ENCODE data around the gene TM4SF4. TPM values are rescaled to one million over a fixed set of nuclear protein-coding genes. Genes with fewer than 3 reads are reported as not detected.

Gene TM4SF4
- total RNA-seq, 1 experiment from 2014 or later: not detected

DNA sequence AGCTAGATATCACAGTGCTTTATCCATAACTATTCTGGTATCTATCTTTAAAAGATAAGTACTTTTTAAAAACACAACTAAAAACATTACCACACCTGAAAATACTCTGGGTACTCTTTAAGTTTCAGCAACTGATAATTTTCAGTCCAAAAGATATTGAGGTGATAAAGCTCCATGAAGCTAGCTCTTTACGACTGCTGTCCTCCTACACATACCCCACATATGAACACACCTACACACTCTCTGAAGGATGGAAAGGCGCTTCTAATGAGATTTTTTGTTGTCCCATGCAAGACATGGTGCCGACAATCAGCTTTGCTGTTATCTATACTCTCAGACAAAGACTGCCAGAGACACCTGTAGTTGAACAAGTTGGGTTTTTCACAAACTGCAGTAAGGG lies 19.1 kb upstream of the TM4SF4 start:
- Histone ChIP-seq H4K91ac (ENCODE audit: insufficient read length, low read depth, low read length) (no peak overlapping the region), H4K5ac (ENCODE audit: insufficient read length, low read depth, low read length) (no peak overlapping the region), H2BK12ac (ENCODE audit: insufficient read length, low read depth, low read length) (no peak overlapping the region), H2BK15ac (ENCODE audit: low read depth, low read length) (no peak overlapping the region), H3K14ac (ENCODE audit: insufficient read depth, low read length) (no peak overlapping the region), H2AK5ac (ENCODE audit: insufficient read length, low read length) (no peak overlapping the region), H3K27me3 (ENCODE audit: insufficient read depth, low read length) (no peaks in the 10 kb centered on the region), H2BK20ac (ENCODE audit: low read depth, low read length, poor library complexity, severe bottlenecking) (no peak overlapping the region), H3K23ac (ENCODE audit: insufficient read length, low read depth, low read length) (no peak overlapping the region), H2BK120ac (ENCODE audit: low read depth, low read length, poor library complexity, severe bottlenecking) (no peak overlapping the region), H3K4me1 (ENCODE audit: insufficient read depth, low read length) (no peaks in the 10 kb centered on the region), H2BK5ac (ENCODE audit: insufficient read length, low read length) (no peak overlapping the region), H3K4ac (ENCODE audit: low read depth, low read length) (no peak overlapping the region), H3K18ac (ENCODE audit: insufficient read length, low read depth, low read length) (no peak overlapping the region), H3T11ph (ENCODE audit: low read length) (no peak overlapping the region), H3K27ac (ENCODE audit: insufficient read length, low read depth, low read length) (no peak overlapping the region), H3K23me2 (ENCODE audit: insufficient read length, low read depth, low read length, poor library complexity, severe bottlenecking) (no peaks in the 10 kb centered on the region), H2AFZ (ENCODE audit: low read length) (no peak overlapping the region), H4K20me1 (ENCODE audit: control insufficient read depth, insufficient read depth, insufficient read length) (no peaks in the 10 kb centered on the region), H3K56ac (ENCODE audit: insufficient read length, low read depth, low read length) (no peak overlapping the region), H4K8ac (replicated peaks; ENCODE audit: insufficient read length, low read depth, low read length) (no peak overlapping the region), H3K9me3 (ENCODE audit: control insufficient read depth, low read depth, low read length) (peaks cover 10% of the 10 kb centered on the region), H3K79me1 (ENCODE audit: insufficient read depth, low read depth, low read length, poor library complexity, severe bottlenecking) (no peaks in the 10 kb centered on the region), H3K4me2 (ENCODE audit: insufficient read depth, insufficient read length, low read length) (no peak overlapping the region), H3K9ac (ENCODE audit: extremely low read depth, insufficient read length, low read length) (no peak overlapping the region), H3K79me2 (ENCODE audit: insufficient read depth, low read length) (no peaks in the 10 kb centered on the region)
- no peak for DNase-seq
- H3K27me3 Mint-ChIP-seq (ENCODE audit: low read depth): no peaks in the 10 kb centered on the region; the same call in 1 of the 2 replicates
- no CpG with 5 or more reads among the region's 3 CpGs for WGBS (ENCODE audit: extremely low coverage, insufficient read length, low lambda C conversion rate)
- no peak overlapping the region for H3K4me3 Mint-ChIP-seq
- H3K27ac Mint-ChIP-seq: no peak overlapping the region
- H3K36me3 Mint-ChIP-seq (ENCODE audit: insufficient read depth in 1 of 3, low read depth in 3 of 3): peaks cover 14 to 28% (median 19%) of the 10 kb centered on the region in 3 experiments; a peak in 6 of 7 replicates
- H3K4me1 Mint-ChIP-seq: 0 out of 4 replicates have a peak, but pooled peaks cover 0 to 3% of the 10 kb centered on the region in 2 experiments
- H3K9me3 Mint-ChIP-seq: peaks cover 27 to 33% of the 10 kb centered on the region in 2 experiments
- no peak for TF ChIP-seq CTCF (conservative IDR thresholded peaks at IDR 0.05)
